Stimulated activated CD4-positive, alpha-beta T cell treated with anti-CD3 and anti-CD28 coated beads, TNF-alpha, amount 100 ng/mL, for 4 hours (primary cell): ENCODE measurements around the gene CNTN5.

Source experiments
- DNase-seq, 3 experiments: peaks; one replicate each; pipeline ENCODE4 v3.0.0-alpha.2; 2020; ENCODE audit warnings: low read depth in 3 of 3

Gene CNTN5

DNA sequence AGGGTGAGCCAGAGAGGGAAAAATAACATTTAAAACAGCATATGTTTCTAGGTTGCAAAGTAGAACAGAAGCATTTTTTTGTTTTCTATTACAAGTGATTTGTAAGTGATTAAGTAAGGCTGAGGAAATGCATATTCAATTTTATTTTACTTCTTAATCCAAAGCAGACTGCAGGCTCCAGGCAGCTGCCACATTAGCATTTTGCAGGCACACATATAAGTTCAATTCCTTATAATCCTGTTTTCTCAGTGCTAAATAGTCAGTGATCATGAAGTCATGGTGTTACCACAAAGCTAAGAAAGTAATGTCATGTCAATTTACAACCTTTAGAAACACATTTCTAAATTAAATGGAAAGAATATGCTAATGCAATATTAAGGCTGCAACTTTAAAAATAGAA lies 149.8 kb downstream of the CNTN5 start:
- DNase-seq: no peak

DNA sequence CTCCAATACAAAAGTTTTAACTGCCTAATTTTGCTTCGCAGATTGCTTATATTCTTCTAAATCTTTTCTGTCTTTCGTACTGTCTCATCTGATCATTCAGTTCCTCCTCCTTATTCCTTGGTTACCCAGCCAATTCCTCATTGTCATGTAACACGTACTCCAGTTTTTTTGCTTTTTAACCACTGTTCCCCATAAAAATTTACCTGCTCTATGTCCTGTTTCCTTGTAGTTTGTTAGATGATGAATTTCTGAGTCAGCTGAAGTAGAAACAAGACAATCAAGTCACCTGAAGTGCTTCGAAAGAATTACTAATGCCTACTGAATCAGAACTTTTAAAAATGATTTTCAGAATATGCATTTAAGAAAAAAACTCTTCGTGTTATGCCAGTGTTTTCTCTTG lies 150.6 kb downstream of the CNTN5 start:
- no peak for DNase-seq

DNA sequence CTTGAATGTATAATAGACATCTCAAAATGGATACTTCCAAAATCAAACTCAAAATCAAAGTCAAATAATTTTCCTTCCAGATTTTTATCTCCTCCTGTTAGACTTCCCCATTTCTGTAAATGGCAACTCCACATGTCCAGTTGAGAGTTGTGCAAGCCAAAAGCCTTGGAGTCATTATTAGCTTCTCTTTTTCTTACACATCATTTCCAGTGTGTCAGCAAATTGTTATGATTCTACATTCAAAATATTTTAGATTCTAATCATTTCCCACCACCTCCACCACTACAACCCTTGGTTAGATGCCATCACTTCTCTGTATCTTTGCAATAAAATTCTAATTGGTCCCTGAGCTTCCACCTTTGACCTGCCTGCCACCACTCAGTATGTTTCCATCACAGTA lies 155.7 kb downstream of the CNTN5 start:
- no peak for DNase-seq

DNA sequence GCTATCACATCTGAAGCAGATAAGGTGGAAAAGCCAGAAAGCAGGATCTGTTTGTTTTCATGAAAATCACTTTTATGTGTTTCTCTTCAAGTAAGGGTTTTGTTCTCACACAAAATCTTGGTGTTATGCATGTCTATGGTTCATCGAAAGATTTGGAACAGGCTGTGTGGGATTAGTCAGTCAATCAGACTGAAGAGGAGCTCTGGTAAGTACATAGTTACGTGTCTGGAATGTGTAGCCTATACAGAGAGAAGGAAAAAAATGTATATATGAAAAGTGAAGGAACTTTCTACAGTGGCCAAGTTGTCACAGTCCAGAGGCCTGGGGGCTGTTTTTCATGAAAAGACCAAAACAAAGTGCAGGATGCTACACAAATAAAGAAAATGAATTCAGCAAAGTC lies 156.7 kb downstream of the CNTN5 start:
- DNase-seq: no peak

DNA sequence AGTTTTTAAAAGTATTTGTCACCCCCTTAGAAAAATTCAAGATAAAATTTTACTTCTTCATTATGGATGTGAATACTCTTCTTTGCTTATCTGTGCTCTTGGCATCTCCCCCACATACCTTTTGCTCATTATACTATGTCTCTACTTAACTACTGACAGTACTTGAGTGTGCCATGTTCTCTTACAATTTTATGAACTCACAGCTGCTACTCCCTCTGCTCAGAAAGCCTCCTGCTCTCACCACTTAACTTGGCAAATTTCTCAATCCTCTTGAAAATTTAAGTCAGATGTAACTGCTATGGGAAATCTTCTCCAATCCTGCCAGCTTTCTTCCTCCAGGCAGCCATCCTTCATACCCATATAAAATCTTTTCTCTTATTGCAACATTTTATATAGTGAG lies 163.4 kb downstream of the CNTN5 start:
- DNase-seq: no peak

DNA sequence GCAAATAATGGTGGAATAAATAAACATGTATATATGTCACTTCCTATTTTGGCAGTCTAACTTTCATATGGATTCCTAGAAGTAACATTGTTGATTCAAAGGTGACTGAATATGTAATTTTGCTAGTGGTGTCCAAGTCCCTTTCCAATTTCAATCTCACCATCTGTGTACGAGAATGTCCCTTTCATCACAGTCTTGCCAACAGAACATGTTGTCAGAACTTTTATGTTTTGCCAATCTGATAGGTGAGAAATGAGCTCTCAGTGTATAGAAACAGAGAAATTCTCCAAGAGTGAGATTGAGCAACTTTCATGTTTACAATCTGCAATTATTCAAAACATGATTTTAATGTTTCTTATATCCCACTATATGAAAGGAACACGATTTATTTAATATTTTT lies 167.5 kb downstream of the CNTN5 start:
- DNase-seq: no peak

DNA sequence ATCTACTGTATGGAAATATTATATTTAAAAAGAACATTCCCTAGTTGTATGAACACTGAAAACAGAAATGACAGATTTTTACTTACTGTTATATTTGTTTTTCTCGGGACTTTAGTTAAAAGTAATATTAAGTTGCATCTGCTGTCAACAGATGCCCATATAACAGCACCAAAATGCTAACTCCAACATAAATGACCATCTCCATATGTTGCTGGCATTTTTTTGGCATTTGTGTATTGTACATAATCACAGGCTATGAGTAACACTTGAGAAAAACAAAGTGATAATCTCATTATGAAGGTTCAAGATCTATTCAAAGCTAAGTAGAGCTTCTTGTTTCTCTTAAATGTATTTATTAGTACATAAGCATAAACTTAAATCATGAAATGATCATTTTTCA lies 172.0 kb downstream of the CNTN5 start:
- DNase-seq: no peak

DNA sequence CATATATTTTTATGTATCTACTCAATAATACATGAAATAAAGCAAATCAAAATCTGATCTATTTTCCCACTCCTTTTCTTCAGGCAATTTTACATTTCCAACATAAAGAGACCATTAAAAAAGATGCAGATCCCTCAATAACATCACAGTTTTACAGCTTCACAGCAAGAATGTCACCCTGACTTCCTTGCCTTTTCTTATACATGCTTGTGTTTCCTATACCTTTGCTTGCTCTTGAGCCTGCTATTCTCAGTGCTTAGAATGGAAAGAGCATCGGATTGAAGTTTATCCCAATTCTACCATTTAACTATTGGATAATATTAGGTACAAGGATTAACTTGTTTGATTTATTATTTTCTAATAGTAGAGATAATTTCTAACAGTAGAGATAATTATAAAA lies 176.7 kb downstream of the CNTN5 start:
- DNase-seq: no peak

DNA sequence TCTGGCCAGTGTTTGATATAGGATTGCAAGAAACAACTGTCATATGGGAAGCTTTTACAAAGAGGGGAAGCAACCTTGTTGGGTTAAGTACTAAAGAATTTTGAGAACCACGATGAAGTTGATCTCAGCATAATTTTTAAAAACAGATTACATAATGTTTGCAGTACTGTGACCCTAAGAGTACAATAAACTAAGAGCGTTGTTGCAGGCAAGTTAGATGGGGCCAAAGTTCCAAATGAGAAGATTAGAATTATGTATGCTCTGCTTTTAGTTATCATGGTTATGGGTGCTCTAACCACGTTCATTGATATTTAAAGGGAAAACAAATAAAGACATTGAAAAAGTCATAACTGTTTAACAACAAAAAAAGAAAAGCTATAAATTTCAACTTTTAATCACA lies 177.5 kb downstream of the CNTN5 start:
- DNase-seq: no peak

DNA sequence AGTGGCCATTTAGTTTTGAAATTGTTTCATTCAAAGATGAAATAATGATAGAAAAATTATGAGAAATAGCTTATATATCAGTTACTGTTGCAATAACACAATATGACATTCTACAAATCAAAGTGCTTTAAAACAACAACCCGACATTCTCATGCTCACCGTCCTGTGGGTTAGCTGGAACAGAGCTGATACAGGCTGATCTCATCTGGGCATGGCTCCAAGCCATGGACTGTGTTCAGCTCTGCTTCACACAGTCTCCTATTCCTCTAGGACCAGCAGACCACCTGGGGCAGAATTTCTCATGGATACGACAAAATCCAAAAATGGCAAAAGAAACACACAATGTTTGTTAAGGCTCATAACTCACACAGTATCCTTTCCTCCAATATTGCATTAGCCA lies 178.6 kb downstream of the CNTN5 start:
- no peak for DNase-seq

DNA sequence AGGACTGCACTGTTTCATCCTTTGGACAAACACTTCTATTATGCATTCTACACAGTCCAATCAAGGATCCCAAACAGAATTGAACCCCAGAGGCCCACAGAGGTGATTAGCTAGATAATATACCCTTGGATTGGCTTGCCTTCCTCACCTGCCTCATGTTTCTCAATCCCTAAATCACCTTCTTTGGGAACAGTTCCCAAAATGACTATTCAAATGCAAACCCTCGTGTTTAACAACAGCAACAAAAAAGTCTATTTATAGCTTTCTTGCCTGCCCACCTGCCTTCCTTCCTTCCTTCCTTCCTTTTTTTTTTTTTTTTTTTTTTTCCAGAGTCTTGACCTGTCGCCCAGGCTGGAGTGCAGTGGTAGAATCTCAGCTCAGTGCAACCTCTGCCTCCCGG lies 180.0 kb downstream of the CNTN5 start:
- DNase-seq: no peak

DNA sequence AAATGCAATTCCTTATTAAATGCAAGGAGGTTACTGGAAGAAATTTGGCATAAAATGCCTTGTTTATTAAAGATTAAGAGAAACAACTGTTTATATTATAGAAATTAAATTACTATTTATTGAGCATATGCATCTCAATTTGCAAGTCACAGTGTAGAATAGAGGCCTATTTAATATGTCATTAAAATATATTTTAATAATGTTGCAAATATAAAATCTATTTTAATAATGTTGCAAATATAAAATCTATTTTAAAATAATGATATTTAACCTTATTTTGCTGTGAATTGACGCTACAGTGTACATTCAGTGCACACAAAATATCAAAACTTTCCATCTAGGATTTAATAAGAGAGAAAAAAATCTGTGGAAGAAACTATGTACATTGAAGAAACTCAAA lies 188.1 kb downstream of the CNTN5 start:
- no peak for DNase-seq

DNA sequence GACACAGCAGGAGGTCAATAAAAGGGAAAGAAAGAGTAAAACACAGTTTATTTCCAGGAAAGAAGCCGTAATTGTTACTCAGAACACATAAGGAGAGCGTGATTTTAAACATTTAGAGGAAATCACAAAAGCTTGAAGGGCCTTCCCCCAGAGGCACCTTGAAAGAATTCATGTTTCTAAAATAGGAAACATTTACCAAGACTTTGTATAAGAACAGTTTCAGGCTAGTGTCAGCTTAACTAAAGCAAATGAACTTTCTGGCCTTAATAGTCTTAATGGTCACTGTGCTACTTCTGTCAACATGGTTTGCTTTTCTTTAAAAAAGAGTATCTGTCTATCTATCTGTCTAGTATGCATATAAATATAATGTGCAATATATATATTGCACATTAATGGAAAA lies 208.8 kb downstream of the CNTN5 start:
- no peak for DNase-seq

DNA sequence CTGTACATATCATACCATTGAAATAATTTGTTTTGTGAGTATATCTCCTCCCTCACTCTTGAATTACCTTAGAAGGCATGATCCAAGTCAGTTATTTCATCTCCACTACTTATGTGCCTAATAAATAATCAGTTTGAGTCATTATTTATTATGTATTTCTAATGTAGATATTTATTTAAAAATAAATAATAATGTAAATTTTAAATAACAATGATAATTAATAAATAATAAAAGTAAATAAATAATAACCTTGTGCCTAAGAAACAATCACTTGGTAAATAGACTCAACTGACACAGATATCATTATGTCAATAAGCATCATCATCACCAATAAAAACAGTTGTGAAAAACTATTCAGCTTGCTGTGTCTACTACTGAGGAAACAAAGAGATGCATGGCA lies 213.8 kb downstream of the CNTN5 start:
- no peak for DNase-seq

DNA sequence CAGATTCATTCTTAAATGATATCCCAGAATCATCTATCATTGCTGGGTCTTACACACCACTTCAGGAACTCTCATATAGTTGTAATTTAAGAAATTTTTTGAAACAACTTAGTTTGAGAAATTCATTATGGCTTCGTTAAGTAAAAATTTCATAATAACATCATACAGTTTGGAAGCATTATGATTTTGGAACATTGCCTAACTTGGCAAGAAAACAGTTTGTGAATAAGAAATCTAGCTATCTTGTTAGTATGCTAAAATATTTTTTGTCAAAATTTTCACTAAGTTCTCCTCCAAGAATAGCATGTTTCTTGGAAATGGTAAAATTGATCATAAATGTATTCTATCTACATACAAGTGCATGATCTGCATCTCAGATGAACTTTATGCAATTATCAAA lies 217.7 kb downstream of the CNTN5 start:
- no peak for DNase-seq

DNA sequence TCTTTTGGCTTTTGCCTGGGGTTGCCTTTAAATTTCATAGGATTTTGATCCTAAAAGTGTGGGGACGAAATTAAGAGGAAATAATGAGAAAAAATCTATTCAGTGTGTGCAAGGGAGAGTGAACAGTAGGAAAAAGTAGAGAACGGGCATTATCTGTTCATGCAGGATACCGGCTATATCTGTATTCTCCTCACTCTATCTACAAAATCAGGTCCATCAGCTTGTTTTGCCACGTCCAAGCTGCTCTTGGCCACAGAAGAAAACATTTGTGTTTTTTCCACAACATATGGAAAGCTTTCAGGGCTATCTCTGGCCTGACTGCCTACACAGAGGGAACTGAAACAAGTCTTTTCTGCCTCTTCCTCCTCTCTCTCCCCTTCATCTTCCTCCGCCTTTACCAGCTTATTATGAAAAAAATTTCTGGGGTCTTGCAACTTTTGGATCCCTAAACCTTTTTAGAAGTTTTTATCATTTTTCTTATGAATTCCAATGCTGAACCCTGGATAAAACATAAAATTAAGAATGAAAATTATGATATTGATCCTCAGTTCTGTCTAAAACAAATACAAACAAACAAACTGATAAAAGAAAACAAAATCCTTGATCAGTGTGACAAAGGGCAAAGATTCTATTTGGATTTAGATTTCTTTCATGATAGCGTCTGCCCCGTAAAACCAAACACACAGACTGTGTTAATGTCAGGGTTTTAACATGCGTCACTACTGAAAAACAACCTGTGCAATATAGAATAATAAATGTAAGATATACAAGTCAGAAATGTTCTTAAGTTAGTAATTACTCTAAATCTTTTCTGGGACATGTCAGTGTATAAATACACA lies 219.7 kb downstream of the CNTN5 start:
- DNase-seq: no peak

DNA sequence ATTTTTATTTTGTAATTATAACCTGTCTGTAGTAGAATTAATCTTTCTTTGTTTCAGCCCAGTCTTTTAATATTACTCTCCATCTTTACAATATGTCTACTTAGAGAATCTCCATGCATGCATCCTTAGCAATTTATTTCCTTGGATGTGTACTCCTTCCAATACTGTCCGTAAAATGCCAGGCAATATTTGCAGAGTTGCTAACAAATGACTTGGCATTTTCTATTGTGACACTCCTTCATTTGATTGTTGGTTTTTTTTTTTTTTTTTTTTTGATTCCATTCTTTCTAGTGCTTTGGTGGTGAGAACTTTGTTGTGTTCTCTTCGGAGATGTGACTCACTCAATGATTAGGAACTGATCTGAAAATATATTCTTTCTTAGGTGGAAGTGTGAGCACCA lies 220.3 kb downstream of the CNTN5 start:
- DNase-seq: no peak

DNA sequence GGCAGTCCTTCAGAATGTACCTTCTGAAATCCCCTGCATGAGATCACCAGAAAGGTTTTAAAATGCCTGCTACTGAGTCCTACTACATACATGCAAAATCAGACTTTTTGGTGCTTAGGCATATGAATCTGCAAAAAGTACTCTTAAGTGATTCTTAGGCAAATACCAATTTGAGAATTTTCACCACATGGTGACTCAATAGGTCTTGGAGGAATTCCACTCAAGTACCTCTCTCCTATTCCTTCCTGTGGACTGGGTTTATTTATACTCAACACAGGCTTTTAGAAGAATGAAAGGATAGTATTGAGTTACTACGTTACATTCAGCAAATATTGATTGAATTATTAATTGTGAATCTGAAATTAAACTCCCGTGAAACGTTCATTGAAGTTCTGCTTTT lies 223.9 kb downstream of the CNTN5 start:
- DNase-seq: no peak

DNA sequence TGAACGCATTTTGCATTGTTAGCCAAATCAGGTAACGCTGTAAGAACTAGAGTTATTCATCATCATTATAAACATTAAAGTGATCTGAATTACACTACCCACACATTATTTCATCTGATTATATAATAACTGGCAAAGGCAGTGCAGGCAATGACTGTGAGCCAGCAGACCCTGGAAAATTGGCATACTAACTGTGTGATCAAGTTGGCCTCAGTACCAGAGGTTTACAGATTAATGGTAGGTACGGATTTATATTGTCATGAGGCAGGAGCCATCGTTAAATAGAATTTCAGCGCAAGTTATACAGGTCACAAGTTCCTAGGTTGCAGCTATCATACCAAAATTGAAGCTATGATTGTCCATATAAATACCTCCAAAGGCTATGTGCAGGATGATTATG lies 225.4 kb downstream of the CNTN5 start:
- DNase-seq: no peak

DNA sequence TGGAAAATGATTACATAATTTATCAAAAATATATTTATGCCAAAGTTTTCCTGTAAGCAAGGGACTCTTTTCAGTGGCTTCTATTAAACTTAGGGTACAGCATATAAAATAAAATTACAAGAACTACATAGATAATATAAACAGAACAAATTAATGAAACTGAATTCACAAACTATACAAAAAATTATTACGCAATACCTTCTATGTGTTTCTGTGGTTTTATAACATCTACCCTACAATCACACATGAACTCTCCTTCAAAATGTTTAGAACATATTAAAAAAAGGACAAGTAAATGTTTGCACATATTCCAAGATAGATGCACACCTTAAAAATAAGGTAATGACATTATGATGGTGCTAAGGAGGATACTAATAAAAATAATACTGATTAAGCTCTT lies 235.9 kb downstream of the CNTN5 start:
- no peak for DNase-seq

DNA sequence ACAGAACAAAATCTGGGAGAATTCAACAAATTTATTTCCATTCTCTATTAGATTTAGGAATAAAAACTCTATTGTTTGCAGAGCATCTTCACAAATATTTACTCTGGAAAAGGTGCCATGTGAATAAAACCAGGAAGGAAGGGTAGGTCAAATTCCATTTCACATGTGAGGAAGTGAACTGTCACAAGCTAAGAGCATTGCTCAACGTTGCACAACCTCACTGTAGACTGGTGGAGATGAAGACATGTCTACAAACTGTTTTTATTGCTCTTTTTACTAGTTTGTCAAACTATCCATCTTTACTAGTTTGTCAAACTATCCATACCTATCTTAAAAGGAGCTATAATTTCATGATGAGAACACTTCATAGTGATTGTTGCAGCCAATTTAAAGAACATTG lies 236.4 kb downstream of the CNTN5 start:
- no peak for DNase-seq

DNA sequence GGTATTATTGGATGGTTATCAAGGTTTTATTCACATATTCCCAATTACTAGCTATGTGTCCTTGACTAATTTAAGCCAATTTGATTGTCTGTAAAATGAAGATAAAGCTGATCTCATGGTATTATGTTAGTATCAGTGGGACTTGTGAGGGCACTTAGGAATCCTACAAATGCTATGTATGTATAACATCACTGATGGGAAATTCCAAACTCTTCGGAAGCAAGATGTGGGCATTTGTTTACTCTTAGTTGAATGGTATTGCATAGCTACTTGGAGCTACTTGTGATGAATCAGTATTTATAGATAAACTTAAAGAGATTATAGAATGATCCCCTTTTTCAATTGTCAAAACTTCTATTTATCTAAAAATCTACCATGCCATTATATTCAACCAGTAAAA lies 239.9 kb downstream of the CNTN5 start:
- no peak for DNase-seq

DNA sequence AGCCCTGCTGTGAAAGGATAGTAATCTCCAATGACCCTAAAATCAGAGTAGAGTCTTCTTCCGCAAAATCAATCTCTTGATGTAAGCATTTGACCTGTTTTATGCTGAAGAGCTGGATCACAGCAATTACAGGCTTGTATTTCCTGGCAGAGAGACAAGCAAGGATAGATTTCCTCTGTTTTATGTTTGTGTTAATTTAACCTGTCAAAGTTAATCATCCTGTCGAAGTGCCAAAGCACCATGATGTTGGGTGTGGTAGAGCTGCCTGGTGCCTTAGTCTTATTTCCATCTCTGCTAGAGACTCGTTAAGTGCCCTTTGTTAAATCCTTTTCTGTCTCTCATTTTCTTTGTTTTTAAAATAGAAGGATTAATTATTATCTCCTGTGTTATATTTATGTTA lies 248.1 kb downstream of the CNTN5 start:
- DNase-seq: no peak

DNA sequence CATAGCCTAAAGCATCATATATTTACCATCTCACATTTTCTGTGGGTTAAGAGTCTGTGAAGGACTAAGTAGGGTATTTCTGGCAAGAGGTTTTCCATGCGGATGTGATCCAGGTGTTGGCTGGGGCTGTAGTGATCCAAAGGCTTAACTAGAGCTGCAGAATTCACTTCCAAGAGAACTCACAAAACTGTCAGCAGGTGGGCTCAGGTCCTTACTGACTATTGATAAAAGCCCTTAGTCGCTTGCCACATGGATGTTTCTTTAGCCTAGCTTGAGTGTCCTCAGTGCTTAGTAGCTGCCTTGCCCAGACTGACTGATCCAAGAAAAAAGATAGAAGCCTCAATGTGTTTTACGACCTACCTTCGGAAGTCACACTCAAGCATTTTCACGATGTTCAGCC lies 250.8 kb downstream of the CNTN5 start:
- no peak for DNase-seq
